Lower lobe of right lung (tissue), 2 donors: Measurements from ENCODE around the gene DHRS3. TPM values are rescaled to one million over a fixed set of nuclear protein-coding genes. Genes with fewer than 3 reads are reported as not detected.

Experiments used
- ATAC-seq, 2 donors: fragments of 200-7000 bp; cut with Tn5 transposase; one replicate each; pipeline ENCODE4 v1.9.1; 2020 to 2022; ENCODE audit warnings: mild to moderate bottlenecking in 2 of 2, moderate library complexity in 2 of 2
- DNase-seq: peaks from one replicate; pipeline ENCODE4 v3.0.0-alpha.2; 2020
- H3K27ac ChIP-seq: fragments of 200-600 bp; one replicate; pipeline ENCODE4 v1.8.0; 2022
- H3K27me3 ChIP-seq: fragments of 200-600 bp; one replicate; pipeline ENCODE4 v1.8.0; 2022; ENCODE audit warnings: low read depth
- H3K36me3 ChIP-seq: fragments of 200-600 bp; one replicate; pipeline ENCODE4 v1.8.0; 2022; ENCODE audit warnings: mild to moderate bottlenecking
- H3K4me1 ChIP-seq: fragments of 200-600 bp; one replicate; pipeline ENCODE4 v1.8.0; 2022
- H3K4me3 ChIP-seq: fragments of 200-600 bp; one replicate; pipeline ENCODE4 v1.8.0; 2022; ENCODE audit warnings: mild to moderate bottlenecking
- H3K9me3 ChIP-seq: fragments of 200-600 bp; one replicate; pipeline ENCODE4 v1.8.0; 2022
- CTCF ChIP-seq: fragments of 200-600 bp; IDR thresholded peaks from one replicate; pipeline ENCODE4 v1.8.0; 2022; ENCODE audit warnings: antibody characterized with exemption, mild to moderate bottlenecking
- intact Hi-C: fragments of 100-400 bp; cut with DNase I; formaldehyde crosslinking; loops from one replicate; pipeline ENCODE4 v1.11.0; 2022
- total RNA-seq: library from RNA; stranded (reverse); fragmentation: NEBNext Ultra II Directional; extraction: Animal tissue kit (Norgen Biotek cat#: 25700); gene quantifications from one replicate; pipeline ENCODE4 v1.2.1, GENCODE V29; 2021
- donor health status: DM: no; HTN: yes; CAD: no; lungs with severe emphysema.

DHRS3 gene
- total RNA-seq, 1 donor from 2014 or later, result 135 TPM

- ATAC-seq (no peak), DNase-seq (no peak)
- Histone ChIP-seq H3K27ac (peak overlapping the region; percentile 31), H3K9me3 (no peaks in the 10 kb centered on the region), H3K4me1 (peaks cover 37% of the 10 kb centered on the region), H3K4me3 (no peak overlapping the region), H3K27me3 (no peaks in the 10 kb centered on the region), H3K36me3 (no peaks in the 10 kb centered on the region)
- intact Hi-C loops, result no loop called here
- no peak for TF ChIP-seq CTCF
Measured at GRCh38 chr1:12622506-12622905, 4.5 kb upstream of the DHRS3 start.

GRCh38 chr1:12621346-12622335, 3.6 kb upstream of the DHRS3 start:
- Histone ChIP-seq H3K4me3 (no peak overlapping the region), H3K9me3 (no peaks in the 10 kb centered on the region), H3K36me3 (no peaks in the 10 kb centered on the region), H3K27me3 (no peaks in the 10 kb centered on the region), H3K4me1 (peaks cover 37% of the 10 kb centered on the region), H3K27ac (peak overlapping the region; percentile 31)
- TF ChIP-seq CTCF, result no peak
- ATAC-seq, result no peak
- intact Hi-C loops, result no loop called here
- DNase-seq, result no peak

GRCh38 chr1:12620931-12621330, 2.9 kb upstream of the DHRS3 start:
- H3K9me3 ChIP-seq, result no peaks in the 10 kb centered on the region
- DNase-seq (no peak), ATAC-seq (no peak)
- peaks cover 37% of the 10 kb centered on the region for H3K4me1 ChIP-seq
- intact Hi-C loops, result no loop called here
- H3K27me3 ChIP-seq, result no peaks in the 10 kb centered on the region
- no peak overlapping the region for H3K4me3 ChIP-seq
- no peaks in the 10 kb centered on the region for H3K36me3 ChIP-seq
- no peak overlapping the region for H3K27ac ChIP-seq
- TF ChIP-seq CTCF, result no peak

GRCh38 chr1:12620488-12620865, 2.5 kb upstream of the DHRS3 start:
- TF ChIP-seq CTCF, result no peak
- intact Hi-C loops, result no loop called here
- no peak overlapping the region for H3K27ac ChIP-seq
- DNase-seq (no peak), ATAC-seq (no peak)
- no peaks in the 10 kb centered on the region for H3K9me3 ChIP-seq
- no peak overlapping the region for H3K4me3 ChIP-seq
- H3K27me3 ChIP-seq, result no peaks in the 10 kb centered on the region
- H3K4me1 ChIP-seq, result peaks cover 42% of the 10 kb centered on the region
- no peaks in the 10 kb centered on the region for H3K36me3 ChIP-seq

GRCh38 chr1:12619792-12620487, 1.9 kb upstream of the DHRS3 start:
- Histone ChIP-seq H3K27ac (peak overlapping the region; percentile 88), H3K4me1 (peaks cover 47% of the 10 kb centered on the region), H3K27me3 (no peaks in the 10 kb centered on the region), H3K4me3 (peak overlapping the region; percentile 85), H3K9me3 (no peaks in the 10 kb centered on the region), H3K36me3 (no peaks in the 10 kb centered on the region)
- ATAC-seq, result peak; percentile 70 to 82
- TF ChIP-seq CTCF, result peak; percentile 98
- peak; percentile 88 for DNase-seq
- intact Hi-C loops, result no loop called here
